IPS DF 6.9 (cell line): ENCODE data around the gene KCNJ10.

ENCODE experiments used
- DNase-seq: peaks from one replicate; pipeline ENCODE4 v3.0.0-alpha.2; 2013; ENCODE audit warnings: low read depth, low spot score
- H3K27ac ChIP-seq: one replicate; pipeline ENCODE4 v1.5.1; 2013; ENCODE audit warnings: low read length, control low read depth
- H3K27me3 ChIP-seq: 2 replicates; pipeline ENCODE4 v1.6.1; 2013; ENCODE audit warnings: mild to moderate bottlenecking, low read length; ENCODE audit not compliant: control insufficient read depth, insufficient read depth
- H3K36me3 ChIP-seq: 2 replicates; pipeline ENCODE4 v1.6.1; 2013; ENCODE audit warnings: low read length; ENCODE audit not compliant: control insufficient read depth, insufficient read depth
- H3K4me1 ChIP-seq: 2 replicates; pipeline ENCODE4 v1.6.1; 2013; ENCODE audit warnings: low read length; ENCODE audit not compliant: control insufficient read depth, insufficient read depth
- H3K4me3 ChIP-seq: 2 replicates; pipeline ENCODE4 v1.5.1; 2013; ENCODE audit warnings: mild to moderate bottlenecking, low read length
- H3K9me3 ChIP-seq: 2 replicates; pipeline ENCODE4 v1.6.1; 2013; ENCODE audit warnings: low read length, inconsistent platforms; ENCODE audit not compliant: control insufficient read depth, insufficient read depth
- WGBS: extraction: QIAGEN DNeasy Blood & Tissue Kit; methylation state at CpG from one replicate; pipeline ENCODE4 v1.1.7; 2013; ENCODE audit warnings: mixed read lengths, missing lambda C conversion rate; ENCODE audit not compliant: insufficient read length, insufficient coverage; 5-methylcytosine and 5-hydroxymethylcytosine counted together

KCNJ10 gene

GRCh38 chr1:160092366-160093068, 22.6 kb upstream of the KCNJ10 start:
- Histone ChIP-seq H3K4me3 (no peak overlapping the region), H3K27me3 (no peaks in the 10 kb centered on the region), H3K9me3 (no peaks in the 10 kb centered on the region), H3K27ac (no peak overlapping the region), H3K4me1 (peaks cover 18% of the 10 kb centered on the region), H3K36me3 (peaks cover 25% of the 10 kb centered on the region)
- DNase-seq: no peak
- WGBS: no CpG with 5 or more reads among the region's 32 CpGs

DNA sequence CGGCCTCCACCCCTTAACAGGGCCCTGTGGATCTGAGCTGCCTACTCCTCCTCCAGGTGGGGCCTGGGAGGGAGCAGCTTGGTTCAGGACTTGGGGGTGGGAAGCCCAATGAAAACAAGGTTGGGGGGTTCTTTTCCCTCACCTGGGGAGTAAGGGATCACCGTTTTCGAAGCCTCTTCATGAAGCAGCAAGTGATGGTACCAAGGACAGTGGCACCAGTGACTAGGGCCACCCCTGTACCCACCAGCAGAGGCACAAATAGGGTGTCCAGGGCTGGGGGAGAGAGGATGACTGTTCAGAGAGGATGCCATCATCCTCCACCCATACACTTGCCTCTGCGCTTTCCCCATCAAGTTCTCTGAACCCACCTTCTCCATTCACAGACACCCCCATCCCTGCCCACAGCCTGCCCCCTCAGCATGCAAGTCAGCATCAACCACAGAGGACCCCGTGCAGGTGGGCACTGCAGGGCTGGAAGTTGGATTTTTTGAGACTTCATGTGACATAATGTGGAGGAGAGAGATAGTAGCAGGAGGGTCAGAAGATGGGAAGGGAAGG, 21.8 kb upstream of the KCNJ10 start:
- WGBS: no CpG with 5 or more reads among the region's 5 CpGs
- Histone ChIP-seq H3K4me1 (peaks cover 12% of the 10 kb centered on the region), H3K4me3 (no peak overlapping the region), H3K36me3 (peaks cover 25% of the 10 kb centered on the region), H3K27me3 (no peaks in the 10 kb centered on the region), H3K27ac (no peak overlapping the region), H3K9me3 (no peaks in the 10 kb centered on the region)
- DNase-seq: no peak

GRCh38 chr1:160090760-160091159, 20.8 kb upstream of the KCNJ10 start:
- Histone ChIP-seq H3K9me3 (no peaks in the 10 kb centered on the region), H3K27ac (no peak overlapping the region), H3K4me1 (peaks cover 6% of the 10 kb centered on the region), H3K27me3 (no peaks in the 10 kb centered on the region), H3K4me3 (no peak overlapping the region), H3K36me3 (peaks cover 25% of the 10 kb centered on the region)
- DNase-seq: no peak
- no CpG with 5 or more reads among the region's 4 CpGs for WGBS

GRCh38 chr1:160089883-160090282, 19.9 kb upstream of the KCNJ10 start:
- no peaks in the 10 kb centered on the region for H3K9me3 ChIP-seq
- peaks cover 23% of the 10 kb centered on the region for H3K36me3 ChIP-seq
- no peaks in the 10 kb centered on the region for H3K4me1 ChIP-seq
- no peak for DNase-seq
- no peak overlapping the region for H3K4me3 ChIP-seq
- H3K27me3 ChIP-seq: no peaks in the 10 kb centered on the region
- WGBS: no CpG with 5 or more reads among the region's 3 CpGs
- H3K27ac ChIP-seq: no peak overlapping the region

DNA sequence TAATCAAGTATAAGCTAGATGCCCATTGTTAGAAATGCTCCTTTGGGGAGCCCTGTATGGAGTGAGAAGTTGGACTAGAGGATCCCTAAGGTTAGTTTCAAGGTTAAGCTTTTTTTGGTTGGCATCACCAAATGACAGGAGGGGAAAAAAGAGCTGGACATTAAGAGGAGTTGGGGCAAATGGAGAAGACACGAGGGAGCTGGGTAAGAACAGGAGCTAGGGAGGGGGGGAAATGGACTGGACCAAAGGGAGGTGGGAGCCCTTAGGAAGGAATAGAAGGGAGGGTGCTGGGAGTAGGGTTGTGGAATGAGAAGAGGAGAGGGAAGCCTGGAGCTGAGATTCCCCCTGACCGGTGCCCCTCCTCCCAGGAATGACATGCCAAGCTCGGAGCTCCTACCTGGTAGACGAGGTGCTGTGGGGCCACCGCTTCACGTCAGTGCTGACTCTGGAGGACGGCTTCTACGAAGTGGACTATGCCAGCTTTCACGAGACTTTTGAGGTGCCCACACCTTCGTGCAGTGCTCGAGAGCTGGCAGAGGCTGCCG, 17.2 kb upstream of the KCNJ10 start:
- Histone ChIP-seq H3K9me3 (no peaks in the 10 kb centered on the region), H3K4me1 (peaks cover 3% of the 10 kb centered on the region), H3K27me3 (peaks cover 4% of the 10 kb centered on the region; the same call in 1 of the 2 replicates), H3K4me3 (no peak overlapping the region), H3K27ac (no peak overlapping the region), H3K36me3 (peaks cover 4% of the 10 kb centered on the region)
- no peak for DNase-seq
- WGBS: no CpG with 5 or more reads among the region's 12 CpGs

DNA sequence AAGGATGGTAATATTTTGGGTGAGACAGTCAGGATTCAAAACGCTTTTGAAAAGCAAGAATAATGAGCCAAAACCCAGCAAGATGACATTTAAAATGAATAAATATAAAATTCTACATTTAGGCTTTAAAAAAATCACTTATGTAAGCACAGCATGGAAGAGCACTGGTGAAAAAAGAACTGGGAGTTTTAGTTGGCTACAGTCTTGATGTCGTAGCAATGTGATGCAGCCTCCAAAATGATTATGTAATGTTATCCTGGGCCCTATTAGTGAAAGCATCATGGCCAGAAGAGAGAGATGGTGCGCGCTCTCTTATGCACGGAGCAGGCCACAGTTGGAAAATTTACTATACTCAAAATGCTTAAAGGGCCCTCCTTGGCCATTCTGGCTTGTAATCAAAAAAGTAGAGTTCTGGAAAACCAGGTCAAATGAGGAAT, 16.5 kb upstream of the KCNJ10 start:
- DNase-seq: no peak
- WGBS: no CpG with 5 or more reads among the region's 5 CpGs
- Histone ChIP-seq H3K4me1 (peaks cover 3% of the 10 kb centered on the region), H3K9me3 (no peaks in the 10 kb centered on the region), H3K36me3 (0 out of 2 replicates have a peak, but pooled peaks cover 3% of the 10 kb centered on the region), H3K27ac (no peak overlapping the region), H3K4me3 (no peak overlapping the region), H3K27me3 (peaks cover 4% of the 10 kb centered on the region; the same call in 1 of the 2 replicates)

GRCh38 chr1:160085686-160086455, 15.9 kb upstream of the KCNJ10 start:
- Histone ChIP-seq H3K27me3 (peaks cover 4% of the 10 kb centered on the region; the same call in 1 of the 2 replicates), H3K36me3 (0 out of 2 replicates have a peak, but pooled peaks cover under 1% of the 10 kb centered on the region), H3K27ac (no peak overlapping the region), H3K4me1 (peaks cover 3% of the 10 kb centered on the region), H3K9me3 (no peaks in the 10 kb centered on the region), H3K4me3 (no peak overlapping the region)
- no CpG with 5 or more reads among the region's 19 CpGs for WGBS
- no peak for DNase-seq

GRCh38 chr1:160084771-160085321, 14.9 kb upstream of the KCNJ10 start:
- Histone ChIP-seq H3K27me3 (peaks cover 4% of the 10 kb centered on the region; the same call in 1 of the 2 replicates), H3K27ac (no peak overlapping the region), H3K4me1 (peaks cover 3% of the 10 kb centered on the region), H3K4me3 (no peak overlapping the region), H3K9me3 (no peaks in the 10 kb centered on the region), H3K36me3 (no peaks in the 10 kb centered on the region)
- DNase-seq: no peak
- no CpG with 5 or more reads among the region's 30 CpGs for WGBS

- Histone ChIP-seq H3K27ac (no peak overlapping the region), H3K9me3 (no peaks in the 10 kb centered on the region), H3K27me3 (peaks cover 4% of the 10 kb centered on the region; the same call in 1 of the 2 replicates), H3K4me1 (peaks cover 3% of the 10 kb centered on the region), H3K4me3 (peak overlapping the region; percentile 25; the same call in 1 of the 2 replicates), H3K36me3 (no peaks in the 10 kb centered on the region)
- DNase-seq: peak; percentile 82
- WGBS: no CpG with 5 or more reads among the region's 96 CpGs
These were observed 14.2 kb upstream of the KCNJ10 start for GRCh38 chr1:160083968-160084770.
